Mesendoderm (in vitro differentiated cells): ENCODE data around the gene CTSW. TPM values are rescaled to one million over a fixed set of nuclear protein-coding genes. Genes with fewer than 3 reads are reported as not detected.
"Not testable (repeated sequence)": the region's sequence is repeated elsewhere in the genome, so short reads cannot be mapped to it uniquely, and the experiment has no call there.

ENCODE experiments used
- DNase-seq: peaks from one replicate; pipeline ENCODE4 v3.0.0; 2013
- H2AK5ac ChIP-seq: 2 replicates; pipeline ENCODE4 v1.6.1; 2013; ENCODE audit warnings: low read length, inconsistent platforms
- H2BK120ac ChIP-seq: 2 replicates; pipeline ENCODE4 v1.6.1; 2013; ENCODE audit warnings: low read depth, mild to moderate bottlenecking, low read length, moderate library complexity, mixed read lengths
- H2BK15ac ChIP-seq: replicated peaks from 2 replicates; pipeline ENCODE4 v1.6.1; 2013; ENCODE audit warnings: low read depth, mild to moderate bottlenecking, moderate library complexity
- H2BK5ac ChIP-seq: 2 replicates; pipeline ENCODE4 v1.6.1; 2013; ENCODE audit warnings: low read length, inconsistent platforms
- H3K18ac ChIP-seq: 2 replicates; pipeline ENCODE4 v1.6.1; 2013; ENCODE audit warnings: mild to moderate bottlenecking, low read length, mixed read lengths
- H3K23ac ChIP-seq: one replicate; pipeline ENCODE4 v1.6.1; 2013; ENCODE audit warnings: low read length
- H3K27ac ChIP-seq: 2 replicates; pipeline ENCODE4 v1.5.1; 2013; ENCODE audit warnings: low read depth, mild to moderate bottlenecking, inconsistent platforms, low read length, moderate library complexity
- H3K27me3 ChIP-seq: 2 replicates; pipeline ENCODE4 v1.6.1; 2013; ENCODE audit warnings: low read length, control low read depth, mild to moderate bottlenecking, inconsistent platforms; ENCODE audit not compliant: insufficient read depth, poor library complexity
- H3K36me3 ChIP-seq: 2 replicates; pipeline ENCODE4 v1.6.1; 2013; ENCODE audit warnings: low read length, inconsistent platforms; ENCODE audit not compliant: control insufficient read depth, insufficient read depth
- H3K4ac ChIP-seq: one replicate; pipeline ENCODE4 v1.6.1; 2013; ENCODE audit warnings: low read depth, mild to moderate bottlenecking, low read length, moderate library complexity
- H3K4me1 ChIP-seq: 2 replicates; pipeline ENCODE4 v1.6.1; 2013; ENCODE audit warnings: low read depth, low read length, inconsistent platforms; ENCODE audit not compliant: control insufficient read depth
- H3K4me2 ChIP-seq: 2 replicates; pipeline ENCODE4 v1.6.1; 2013; ENCODE audit warnings: low read length
- H3K4me3 ChIP-seq: 2 replicates; pipeline ENCODE4 v1.5.1; 2013; ENCODE audit warnings: mild to moderate bottlenecking, low read length
- H3K56ac ChIP-seq: one replicate; pipeline ENCODE4 v1.6.1; 2013; ENCODE audit warnings: low read length
- H3K79me1 ChIP-seq: 2 replicates; pipeline ENCODE4 v1.6.1; 2013; ENCODE audit warnings: low read length, inconsistent platforms
- H3K79me2 ChIP-seq: 2 replicates; pipeline ENCODE4 v1.6.1; 2013; ENCODE audit warnings: mild to moderate bottlenecking, low read length; ENCODE audit not compliant: control insufficient read depth, insufficient read depth
- H3K9ac ChIP-seq: 2 replicates; pipeline ENCODE4 v1.6.1; 2013; ENCODE audit warnings: low read length, inconsistent platforms
- H4K5ac ChIP-seq: one replicate; pipeline ENCODE4 v1.6.1; 2013; ENCODE audit warnings: low read length
- H4K8ac ChIP-seq: one replicate; pipeline ENCODE4 v1.6.1; 2013; ENCODE audit warnings: low read depth, mild to moderate bottlenecking, control low read depth, low read length, moderate library complexity
- WGBS: extraction: QIAGEN DNeasy Blood & Tissue Kit; methylation state at CpG from one replicate; pipeline ENCODE4 v1.1.7; 2013; ENCODE audit warnings: low lambda C conversion rate, missing lambda C conversion rate; ENCODE audit not compliant: insufficient coverage; ENCODE audit errors: extremely low coverage; 5-methylcytosine and 5-hydroxymethylcytosine counted together
- polyA plus RNA-seq, 2 experiments: library from polyadenylated mRNA; stranded (reverse); fragments of 200-250 nt; gene quantifications; one replicate each; pipeline ENCODE4 v1.2.3, GENCODE V29; 2013

Gene CTSW, protein sequence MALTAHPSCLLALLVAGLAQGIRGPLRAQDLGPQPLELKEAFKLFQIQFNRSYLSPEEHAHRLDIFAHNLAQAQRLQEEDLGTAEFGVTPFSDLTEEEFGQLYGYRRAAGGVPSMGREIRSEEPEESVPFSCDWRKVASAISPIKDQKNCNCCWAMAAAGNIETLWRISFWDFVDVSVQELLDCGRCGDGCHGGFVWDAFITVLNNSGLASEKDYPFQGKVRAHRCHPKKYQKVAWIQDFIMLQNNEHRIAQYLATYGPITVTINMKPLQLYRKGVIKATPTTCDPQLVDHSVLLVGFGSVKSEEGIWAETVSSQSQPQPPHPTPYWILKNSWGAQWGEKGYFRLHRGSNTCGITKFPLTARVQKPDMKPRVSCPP
- not detected for polyA plus RNA-seq (2013, experiment 1 of 2)
- not detected for polyA plus RNA-seq (2013, experiment 2 of 2)

DNA sequence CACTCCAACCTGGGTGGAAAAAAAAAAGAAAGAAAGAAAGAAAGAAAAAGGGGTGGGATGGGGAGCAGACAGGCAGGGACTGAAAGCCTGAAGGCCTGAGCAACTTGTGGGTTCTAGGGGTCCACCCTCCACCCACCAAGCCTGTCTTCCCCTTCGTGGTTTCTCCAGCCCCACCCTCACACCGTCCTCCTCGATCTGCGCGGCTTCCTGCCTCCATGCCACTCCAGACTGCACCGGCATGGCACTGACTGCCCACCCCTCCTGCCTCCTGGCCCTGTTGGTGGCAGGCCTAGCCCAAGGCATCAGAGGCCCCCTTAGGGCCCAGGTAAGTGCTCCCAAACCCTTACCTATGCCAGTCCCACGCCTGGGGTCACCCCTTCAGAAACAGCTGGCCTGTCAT lies at the start of gene CTSW:
Gene CTSW (plus strand): TSS at position 221 of the 400 bp plus-strand sequence. CDS start 18 bp downstream, at position 239.
- peaks cover 9% of the 10 kb centered on the region for H3K36me3 ChIP-seq
- no peak within 1 kb of the TSS for H3K18ac ChIP-seq
- no peak within 1 kb of the TSS for H3K9ac ChIP-seq
- H3K27ac ChIP-seq = no peak within 1 kb of the TSS
- H4K8ac ChIP-seq = no peak within 1 kb of the TSS
- no peak within 1 kb of the TSS for H3K4me3 ChIP-seq
- H2BK5ac ChIP-seq = no peak within 1 kb of the TSS
- peaks cover 2% of the 10 kb centered on the region for H3K79me1 ChIP-seq
- H3K23ac ChIP-seq = no peak within 1 kb of the TSS
- no peak within 1 kb of the TSS for H3K4ac ChIP-seq
- no peak for DNase-seq
- H2AK5ac ChIP-seq = no peak within 1 kb of the TSS
- H3K4me1 ChIP-seq = no peaks in the 10 kb centered on the region
- no peaks in the 10 kb centered on the region for H3K27me3 ChIP-seq
- no CpG with 5 or more reads among the region's 7 CpGs for WGBS
- no peak within 1 kb of the TSS for H2BK15ac ChIP-seq
- no peak within 1 kb of the TSS for H3K56ac ChIP-seq
- H3K79me2 ChIP-seq = no peaks in the 10 kb centered on the region
- no peak within 1 kb of the TSS for H3K4me2 ChIP-seq
- H2BK120ac ChIP-seq = no peak within 1 kb of the TSS
- no peak within 1 kb of the TSS for H4K5ac ChIP-seq

DNA sequence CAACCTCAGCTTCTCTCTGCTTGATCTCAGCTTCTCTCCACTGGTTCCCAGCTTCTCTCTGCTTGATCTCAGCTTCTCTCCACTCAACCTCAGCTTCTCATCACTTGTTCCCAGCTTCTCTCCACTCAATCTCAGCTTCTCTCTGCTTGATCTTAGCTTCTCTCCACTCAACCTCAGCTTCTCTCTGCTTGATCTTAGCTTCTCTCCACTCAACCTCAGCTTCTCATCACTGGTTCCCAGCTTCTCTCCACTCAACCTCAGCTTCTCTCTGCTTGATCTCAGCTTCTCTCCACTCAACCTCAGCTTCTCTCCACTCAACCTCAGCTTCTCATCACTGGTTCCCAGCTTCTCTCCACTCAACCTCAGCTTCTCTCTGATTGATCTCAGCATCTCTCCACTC lies 47.4 kb upstream of the CTSW start:
- not testable (repeated sequence) for H3K79me1 ChIP-seq, H3K27me3 ChIP-seq, H4K5ac ChIP-seq, H3K4me3 ChIP-seq, H2BK5ac ChIP-seq, H3K9ac ChIP-seq, H2AK5ac ChIP-seq, H3K27ac ChIP-seq, H3K23ac ChIP-seq, H3K79me2 ChIP-seq, H3K4me1 ChIP-seq, H2BK120ac ChIP-seq, H3K4ac ChIP-seq, H3K36me3 ChIP-seq, H2BK15ac ChIP-seq, DNase-seq, H4K8ac ChIP-seq, H3K18ac ChIP-seq, H3K56ac ChIP-seq, H3K4me2 ChIP-seq

DNA sequence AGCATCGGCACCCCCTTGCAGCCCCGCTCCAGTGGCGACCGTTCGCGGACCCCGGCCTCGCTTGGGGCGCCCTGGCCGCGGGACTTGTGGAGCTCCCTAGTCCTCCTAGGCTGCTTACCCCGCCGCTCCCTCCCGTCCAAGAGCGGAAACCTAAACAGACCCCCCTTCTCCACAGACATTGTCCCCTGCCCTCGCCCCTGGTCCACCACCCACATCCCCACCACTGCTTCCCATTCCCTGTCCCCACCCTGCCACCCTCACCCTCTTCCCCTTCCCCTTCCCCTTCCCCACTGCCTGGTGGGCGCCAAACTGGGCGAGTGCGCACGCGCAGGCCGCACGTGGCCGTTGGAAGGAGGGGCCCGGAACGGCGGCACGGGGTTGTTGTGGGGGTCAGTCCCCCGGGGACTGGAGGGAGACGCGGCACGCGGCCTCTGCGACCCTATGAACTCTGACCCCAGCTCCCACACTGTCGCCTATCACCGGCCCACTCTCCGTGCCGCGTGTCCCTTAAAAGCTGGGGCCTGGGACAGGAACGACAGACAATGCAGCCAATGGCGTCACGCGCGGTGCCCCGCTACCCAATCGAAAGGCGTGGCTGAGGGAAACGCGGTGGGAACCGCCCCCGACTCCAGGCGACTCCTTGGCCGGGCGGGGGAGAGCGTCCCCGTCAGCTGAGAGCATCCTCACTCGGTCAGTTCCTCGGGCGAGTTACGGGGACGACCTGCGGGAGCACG lies 46.2 kb upstream of the CTSW start, which contains the start of gene SNX32:
Gene SNX32 (plus strand): TSS at position 667 of the 734 bp plus-strand sequence. CDS start 103 bp downstream, outside the sequence.
- Histone ChIP-seq H3K56ac (peak within 1 kb of the TSS; percentile 94), H3K27ac (no peak within 1 kb of the TSS), H3K36me3 (no peaks in the 10 kb centered on the region), H2BK5ac (no peak within 1 kb of the TSS), H3K4me2 (peak within 1 kb of the TSS; percentile 63), H3K18ac (peak within 1 kb of the TSS; percentile 5), H4K5ac (peak within 1 kb of the TSS; percentile 73), H2BK15ac (no peak within 1 kb of the TSS), H3K4me3 (peak within 1 kb of the TSS; percentile 48), H2BK120ac (no peak within 1 kb of the TSS), H3K9ac (peak within 1 kb of the TSS; percentile 72), H3K79me2 (no peaks in the 10 kb centered on the region), H3K79me1 (peaks cover 4% of the 10 kb centered on the region), H3K27me3 (no peaks in the 10 kb centered on the region), H3K23ac (peak within 1 kb of the TSS; percentile 51), H2AK5ac (no peak within 1 kb of the TSS), H3K4ac (peak within 1 kb of the TSS; percentile 28), H3K4me1 (peaks cover 6% of the 10 kb centered on the region), H4K8ac (no peak within 1 kb of the TSS)
- peak; percentile 95 for DNase-seq
- no CpG with 5 or more reads among the region's 63 CpGs for WGBS

DNA sequence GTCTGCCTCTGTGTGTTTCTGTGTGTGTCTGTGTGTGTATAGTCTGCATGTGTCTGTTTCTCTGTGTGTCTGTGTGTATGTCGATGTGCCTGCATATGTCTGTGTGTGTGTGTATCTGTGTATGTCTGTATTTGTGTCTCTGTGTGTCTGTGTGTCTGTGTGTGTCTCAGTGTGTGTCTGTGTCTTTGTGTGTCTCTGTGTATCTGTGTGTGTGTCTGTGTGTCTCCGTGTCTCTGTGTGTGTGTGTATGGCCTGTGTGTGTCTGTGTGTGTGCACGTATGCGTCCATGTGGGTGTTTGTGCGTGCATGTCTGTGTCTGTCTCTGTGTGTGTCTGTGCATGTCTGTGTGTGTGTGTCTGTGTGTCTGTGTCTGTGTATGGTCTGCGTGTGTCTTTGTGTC lies 45.4 kb upstream of the CTSW start:
- H3K79me1 ChIP-seq = peaks cover 4% of the 10 kb centered on the region
- H2BK15ac ChIP-seq = no peak overlapping the region
- H3K4ac ChIP-seq = no peak overlapping the region
- H2AK5ac ChIP-seq = no peak overlapping the region
- peak overlapping the region; percentile 51 for H3K23ac ChIP-seq
- H3K27me3 ChIP-seq = no peaks in the 10 kb centered on the region
- no peak overlapping the region for H4K5ac ChIP-seq
- H3K56ac ChIP-seq = peak overlapping the region; percentile 63
- H3K4me2 ChIP-seq = peak overlapping the region; percentile 63
- H3K4me1 ChIP-seq = peaks cover 6% of the 10 kb centered on the region
- no peak overlapping the region for H4K8ac ChIP-seq
- H3K27ac ChIP-seq = no peak overlapping the region
- no peaks in the 10 kb centered on the region for H3K79me2 ChIP-seq
- no peak for DNase-seq
- peak overlapping the region; percentile 46 for H3K9ac ChIP-seq
- no peak overlapping the region for H2BK5ac ChIP-seq
- no peak overlapping the region for H3K18ac ChIP-seq
- H3K4me3 ChIP-seq = peak overlapping the region; percentile 31
- H2BK120ac ChIP-seq = no peak overlapping the region
- no CpG with 5 or more reads among the region's 6 CpGs for WGBS
- H3K36me3 ChIP-seq = no peaks in the 10 kb centered on the region

DNA sequence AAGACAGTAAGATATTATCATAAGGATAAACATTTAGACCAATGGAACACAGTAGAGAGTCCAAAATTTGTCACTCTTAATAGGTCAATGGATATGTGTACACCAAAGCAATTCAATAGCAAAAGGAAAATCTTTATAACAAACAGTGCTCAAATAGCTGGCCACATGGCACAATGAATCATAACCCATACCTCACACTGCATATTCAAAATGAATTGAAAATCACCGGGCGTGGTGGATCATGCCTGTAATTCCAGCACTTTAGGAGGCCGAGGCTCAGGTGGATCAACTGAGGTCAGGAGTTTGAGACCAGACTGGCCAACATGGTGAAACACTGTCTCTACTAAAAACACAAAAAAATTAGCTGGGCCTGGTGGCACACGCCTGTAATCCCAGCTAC lies 37.5 kb upstream of the CTSW start:
- H3K4ac ChIP-seq = no peak overlapping the region
- H2BK15ac ChIP-seq = no peak overlapping the region
- H3K56ac ChIP-seq = no peak overlapping the region
- no peaks in the 10 kb centered on the region for H3K4me1 ChIP-seq
- no peaks in the 10 kb centered on the region for H3K79me2 ChIP-seq
- H2BK5ac ChIP-seq = no peak overlapping the region
- H3K27ac ChIP-seq = no peak overlapping the region
- H3K4me3 ChIP-seq = no peak overlapping the region
- H4K5ac ChIP-seq = no peak overlapping the region
- H3K4me2 ChIP-seq = no peak overlapping the region
- H3K18ac ChIP-seq = no peak overlapping the region
- H3K9ac ChIP-seq = no peak overlapping the region
- no peaks in the 10 kb centered on the region for H3K36me3 ChIP-seq
- DNase-seq = no peak
- no peak overlapping the region for H2BK120ac ChIP-seq
- H3K79me1 ChIP-seq = no peaks in the 10 kb centered on the region
- no peak overlapping the region for H4K8ac ChIP-seq
- H3K23ac ChIP-seq = no peak overlapping the region
- no peak overlapping the region for H2AK5ac ChIP-seq
- no peaks in the 10 kb centered on the region for H3K27me3 ChIP-seq
- no CpG with 5 or more reads among the region's 4 CpGs for WGBS
